Right forelimb (tissue), 1 donor: ENCODE data around the gene THRAP3.

Experiments
- DNase-seq: peaks from one replicate; pipeline ENCODE4 v3.0.0-alpha.2; 2018

THRAP3 gene

DNA sequence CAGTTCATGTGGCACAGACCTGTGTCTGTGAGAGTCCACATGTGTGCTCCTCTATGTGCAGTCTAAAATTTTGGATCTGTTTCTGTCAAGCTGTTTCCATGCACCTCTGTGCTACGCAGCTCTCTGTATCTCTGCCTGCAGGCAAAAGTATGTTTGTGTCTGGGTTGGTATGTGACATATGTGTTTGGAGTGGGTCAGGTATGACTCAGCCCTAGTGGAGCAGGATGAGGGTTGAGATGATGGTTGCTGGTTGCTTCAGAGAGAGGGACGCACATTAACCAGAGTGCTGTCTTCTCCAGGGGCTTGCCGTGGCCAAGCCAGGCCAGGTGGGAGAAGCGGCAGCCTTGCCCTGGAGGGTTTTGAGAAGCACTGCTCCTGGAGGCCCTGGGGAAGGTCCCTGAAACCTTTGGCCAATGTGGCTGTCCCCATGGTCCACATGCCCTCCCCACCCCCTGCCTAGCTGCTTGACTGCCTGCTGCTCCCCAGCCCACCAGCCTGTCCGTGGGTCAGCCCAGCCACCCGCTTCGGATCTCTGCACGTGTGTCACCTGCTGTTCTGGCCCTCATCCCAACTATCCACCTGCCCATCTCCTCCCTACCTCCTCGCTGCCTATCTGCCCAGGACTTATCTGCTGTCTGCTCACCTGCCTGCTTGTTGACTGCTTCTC lies 103.3 kb downstream of the THRAP3 start:
- no peak for DNase-seq

- DNase-seq = no peak
Observed at GRCh38 chr1:36328088-36328480, 103.8 kb downstream of the THRAP3 start.

- no peak for DNase-seq
Observed at GRCh38 chr1:36328713-36329112, 104.5 kb downstream of the THRAP3 start.

DNA sequence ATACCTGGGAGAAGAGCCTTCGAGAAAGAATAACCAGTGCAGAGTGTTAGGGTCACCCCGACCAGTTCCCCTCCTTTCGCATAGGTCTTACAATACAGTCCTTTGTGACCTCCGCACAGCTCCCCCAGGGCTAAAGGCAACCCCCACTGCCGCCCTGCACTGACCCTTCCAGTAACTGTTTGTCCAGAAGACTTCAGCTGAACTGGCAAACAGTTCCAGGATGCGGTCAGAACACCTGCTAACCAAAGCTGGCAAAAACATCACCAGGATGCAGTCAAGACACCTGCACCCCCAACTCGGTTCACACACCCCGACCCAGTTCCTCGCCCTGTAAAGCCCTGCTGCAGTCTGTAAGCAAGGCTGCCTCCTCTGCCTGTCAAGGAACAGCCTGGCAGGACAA lies 105.6 kb downstream of the THRAP3 start:
- DNase-seq = no peak

DNA sequence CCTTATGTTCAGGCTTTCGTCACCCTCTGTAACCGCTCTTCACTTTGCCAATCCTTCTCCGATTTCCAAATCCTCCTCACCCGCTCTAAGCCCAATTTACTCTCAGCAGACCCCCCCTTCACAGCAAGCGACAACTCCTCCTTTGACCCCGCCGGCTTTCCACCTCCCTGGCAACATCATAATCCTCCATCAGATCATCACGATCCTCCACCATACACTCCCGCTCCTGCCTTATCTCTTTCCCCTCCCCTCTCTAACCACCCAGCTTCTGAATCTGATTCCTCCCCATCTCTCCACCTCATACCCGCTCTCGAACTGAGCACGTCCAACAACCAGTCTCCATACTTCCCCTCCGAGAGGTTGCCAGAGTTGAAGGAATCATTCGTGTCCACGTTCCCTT lies 106.7 kb downstream of the THRAP3 start:
- no peak for DNase-seq

DNA sequence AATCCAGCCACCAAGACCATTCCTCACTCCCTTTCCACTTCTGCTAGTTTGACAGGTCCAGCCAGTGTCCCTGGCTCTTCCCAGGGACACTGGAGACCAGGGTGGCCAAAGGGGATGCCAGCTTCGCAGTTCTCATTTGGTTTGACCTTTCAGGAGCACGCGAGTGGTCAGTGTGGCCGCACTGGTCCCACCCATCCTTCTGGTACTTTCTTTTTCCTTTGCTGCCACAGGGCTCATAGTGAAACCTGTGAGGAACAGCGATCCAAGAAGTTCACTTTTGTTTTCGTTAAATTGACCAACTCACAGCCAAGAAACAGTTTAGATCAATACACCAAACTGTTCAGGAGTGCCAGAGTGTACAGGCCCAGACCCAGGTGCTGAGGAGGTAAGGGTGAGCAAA lies 113.6 kb downstream of the THRAP3 start:
- no peak for DNase-seq

- no peak for DNase-seq
Observed at GRCh38 chr1:36339215-36339614, 115.0 kb downstream of the THRAP3 start.

- DNase-seq = no peak
Observed at GRCh38 chr1:36339615-36340014, 115.4 kb downstream of the THRAP3 start.

GRCh38 chr1:36341626-36342320 lies 117.5 kb downstream of the THRAP3 start:
- DNase-seq = no peak

- DNase-seq = no peak
Observed at GRCh38 chr1:36342426-36343185, 118.4 kb downstream of the THRAP3 start.

DNA sequence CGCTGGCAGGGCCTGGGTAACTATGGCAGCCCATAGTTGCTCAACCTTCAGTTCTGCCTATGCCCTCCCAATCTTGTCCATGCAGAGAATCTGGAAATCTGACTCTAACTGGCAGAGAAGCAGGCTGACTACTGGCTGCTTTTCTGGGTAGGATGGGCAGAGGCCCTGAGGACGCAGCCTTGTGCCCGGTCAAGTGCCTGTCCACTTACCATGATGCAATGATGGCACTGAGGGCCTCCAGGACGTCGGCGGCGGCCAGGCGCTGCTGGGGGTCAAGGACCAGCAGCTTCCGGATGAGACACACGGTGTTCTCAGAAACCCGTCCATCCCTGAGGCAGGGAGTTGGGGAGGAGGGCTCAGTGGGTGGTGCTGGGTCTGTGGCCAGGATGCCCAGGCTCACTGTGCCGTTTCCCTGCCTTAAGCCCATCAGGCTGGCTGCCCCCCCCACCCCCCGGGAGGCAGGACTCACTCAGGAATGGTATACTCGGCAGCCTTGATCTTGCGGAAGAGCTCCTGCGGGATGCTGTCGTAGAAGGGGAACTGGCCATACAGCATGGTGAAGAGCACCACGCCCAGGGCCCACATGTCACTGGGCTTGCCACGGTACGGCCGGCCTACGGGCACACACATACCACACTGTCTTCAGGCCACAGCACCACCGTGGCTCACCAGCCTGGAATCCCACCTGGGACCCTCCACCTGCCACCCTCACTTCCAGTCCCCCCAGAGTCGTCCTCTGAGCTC lies 119.6 kb downstream of the THRAP3 start:
- no peak for DNase-seq

DNA sequence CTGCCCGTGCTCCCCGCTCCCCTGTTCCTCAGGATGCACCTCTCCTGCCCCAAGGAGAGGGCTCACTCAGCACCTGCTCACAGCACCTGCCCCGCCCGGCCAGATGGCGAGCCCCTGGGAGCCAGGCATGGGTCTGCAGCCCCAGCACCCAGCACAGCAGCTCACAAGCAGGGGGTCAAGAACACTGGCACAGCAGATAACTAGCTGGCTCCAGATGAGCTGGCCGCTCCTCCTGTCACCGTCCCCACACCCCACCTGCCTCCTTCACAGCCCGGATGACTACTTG lies 120.1 kb downstream of the THRAP3 start:
- DNase-seq = no peak

DNA sequence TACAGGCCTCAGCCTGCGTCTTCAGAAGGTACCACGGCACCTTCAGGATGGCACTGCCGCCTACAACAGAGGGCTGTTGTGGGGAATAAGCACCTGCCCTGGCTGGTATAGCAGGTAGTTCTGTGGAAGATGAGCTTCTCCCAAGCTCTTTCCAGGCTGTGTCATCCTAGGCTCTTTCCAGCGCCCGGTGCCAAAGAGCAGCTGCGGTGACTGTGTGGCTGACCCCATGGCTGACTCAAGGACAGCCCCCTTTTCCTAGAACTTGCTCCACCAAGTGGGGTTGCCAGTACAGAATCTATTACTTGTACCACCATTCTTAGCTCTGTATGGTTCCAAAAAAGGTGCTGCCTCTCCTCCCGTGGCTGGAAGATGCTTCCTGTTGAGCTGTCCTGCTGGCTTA lies 121.1 kb downstream of the THRAP3 start:
- DNase-seq = no peak

- DNase-seq = no peak
Observed at GRCh38 chr1:36346741-36347370, 122.6 kb downstream of the THRAP3 start.

GRCh38 chr1:36349241-36349671 lies 125.0 kb downstream of the THRAP3 start:
- DNase-seq = no peak

DNA sequence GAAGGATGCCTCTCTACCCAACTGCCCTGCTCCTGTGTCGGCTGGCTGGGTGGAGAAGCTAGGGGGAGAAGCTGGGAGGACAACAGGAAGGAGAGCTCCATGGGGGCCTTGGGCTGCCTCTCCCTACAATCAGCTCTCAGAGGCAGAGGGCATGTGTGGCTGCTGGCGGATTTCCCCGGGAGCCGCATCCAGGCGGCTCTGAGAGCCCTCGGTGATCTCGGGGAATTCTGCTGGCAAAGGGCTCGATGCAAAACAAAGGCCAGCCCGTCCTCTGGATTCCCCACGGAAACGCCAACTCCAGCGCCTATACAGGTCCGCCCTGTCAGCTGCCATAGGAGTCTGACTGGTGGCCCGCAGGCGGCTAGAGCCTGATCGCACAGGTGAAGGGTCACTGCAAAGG lies 125.6 kb downstream of the THRAP3 start:
- no peak for DNase-seq

GRCh38 chr1:36350659-36351226 lies 126.5 kb downstream of the THRAP3 start:
- no peak for DNase-seq

DNA sequence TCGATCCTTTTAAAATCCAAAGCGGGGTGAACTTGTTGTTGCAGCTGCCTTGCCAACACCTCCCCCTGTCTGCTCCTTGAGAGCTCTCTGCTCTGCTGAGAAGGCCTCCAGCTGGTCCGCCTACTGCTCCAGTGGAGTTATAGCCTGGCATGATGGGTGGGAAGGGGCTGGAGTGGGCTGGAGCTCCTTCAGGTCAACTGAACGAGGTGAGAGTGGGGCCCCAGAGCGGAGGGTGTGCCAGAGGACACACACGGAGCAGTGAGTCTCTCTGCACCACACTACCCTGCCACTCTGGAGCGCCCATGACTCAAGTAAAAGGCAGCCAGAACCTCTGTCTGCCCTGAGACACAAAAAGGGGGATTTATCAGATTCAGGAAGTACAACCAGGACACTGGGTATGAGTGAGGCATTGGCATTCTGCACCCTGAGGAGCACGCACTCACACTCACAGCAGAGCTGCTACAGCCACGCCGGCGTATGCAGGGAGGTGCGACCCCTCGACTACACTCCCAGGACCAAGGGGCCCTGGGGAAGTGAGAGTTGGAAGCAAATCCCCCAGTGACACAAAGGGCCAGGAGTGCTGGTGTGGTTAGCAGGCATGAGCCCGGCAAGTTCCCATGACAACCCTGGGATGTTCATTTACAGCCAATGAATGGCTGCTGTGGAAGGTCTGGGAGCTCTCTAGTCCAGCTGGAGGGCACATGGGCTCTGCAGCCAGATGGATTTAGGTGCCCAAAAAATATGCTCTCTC lies 127.2 kb downstream of the THRAP3 start:
- no peak for DNase-seq

DNA sequence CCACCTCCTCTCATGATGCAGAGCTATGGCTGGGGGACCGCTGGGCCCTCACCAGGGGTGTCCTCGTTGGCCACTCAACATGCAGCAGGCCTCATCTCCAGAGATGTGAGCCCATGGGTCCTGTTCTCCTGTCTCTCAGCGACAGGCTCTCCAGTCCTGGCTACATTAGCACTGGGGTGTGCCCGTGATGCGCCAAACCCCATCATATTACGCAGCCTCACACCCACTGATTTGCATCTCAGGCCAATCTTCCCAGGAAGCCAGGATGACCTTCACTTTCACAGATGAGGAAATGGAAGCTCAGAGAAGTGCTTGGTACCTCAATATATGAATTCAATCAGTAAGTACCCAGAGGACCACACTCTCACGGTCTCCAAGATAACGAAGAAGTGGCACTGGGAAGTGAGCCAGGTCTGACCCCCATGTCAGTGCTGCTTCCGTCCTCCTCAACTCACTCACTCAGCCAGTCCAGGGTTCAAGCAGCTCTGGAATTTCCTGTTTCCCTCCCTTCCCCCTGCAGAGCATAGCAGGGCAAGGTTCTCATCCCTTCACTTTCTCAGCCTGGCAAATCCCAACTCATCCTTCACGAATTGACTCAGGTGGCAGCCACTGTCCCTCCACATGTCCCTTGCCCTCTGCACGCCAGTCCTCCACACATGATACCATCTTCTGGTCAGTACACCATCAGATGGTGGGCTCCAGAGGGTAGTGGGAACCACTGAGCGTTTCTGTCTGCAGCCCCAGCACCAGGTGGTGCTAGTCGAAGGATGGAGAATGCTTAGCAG lies 128.1 kb downstream of the THRAP3 start:
- no peak for DNase-seq

DNA sequence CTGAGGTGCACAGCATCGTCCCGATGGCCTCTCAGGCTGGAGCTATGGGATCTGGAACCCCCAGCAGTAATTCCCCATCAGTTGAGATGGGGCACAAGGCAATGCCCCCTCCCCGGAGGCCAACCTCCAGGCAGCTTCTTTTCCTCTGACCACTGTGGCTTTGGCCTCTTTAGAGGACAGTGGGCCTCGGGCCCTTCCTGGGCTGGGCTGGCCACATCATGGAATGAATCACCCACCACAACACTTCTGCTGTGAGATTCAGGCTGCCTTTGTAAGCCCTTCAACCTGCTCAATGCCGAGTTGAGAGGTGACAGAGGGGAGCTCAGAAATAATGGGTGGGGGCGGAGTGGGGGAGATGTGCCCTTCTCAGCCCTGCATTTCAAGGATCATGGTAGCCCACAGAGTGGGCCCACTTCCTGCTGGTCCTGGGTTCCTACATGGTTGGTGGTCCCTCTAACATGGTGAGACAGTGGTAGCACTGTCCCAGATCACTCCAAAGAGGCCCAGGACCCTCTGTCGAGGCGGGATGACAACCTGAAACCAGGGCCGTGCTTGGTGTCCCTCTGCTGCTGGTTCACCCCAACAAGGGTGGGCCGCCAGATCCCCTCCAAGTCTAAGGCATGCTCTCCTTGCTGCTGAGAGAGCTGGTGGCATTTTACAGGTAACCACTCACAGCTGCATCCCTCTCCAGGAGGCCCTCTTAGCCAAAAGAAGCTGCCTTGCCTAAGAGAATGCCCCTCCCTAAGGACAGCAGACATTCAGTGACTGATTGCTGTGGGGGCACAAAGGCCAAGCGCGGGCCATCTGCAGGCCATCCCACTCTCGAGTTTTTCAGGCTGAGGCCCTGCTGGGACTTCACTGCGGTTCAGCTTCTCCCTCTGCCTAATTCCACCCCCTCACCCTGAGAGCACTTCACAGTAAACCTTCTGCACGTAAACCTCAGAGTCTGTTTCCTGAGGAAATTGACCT lies 129.0 kb downstream of the THRAP3 start:
- DNase-seq = no peak
